ENCODE results near the gene ENOPH1.

- TF ChIP-seq EZH2 (IDR thresholded peaks at IDR 0.05; ENCODE audit: insufficient read depth, poor library complexity, severe bottlenecking) (no peak), EZH2phosphoT487 (IDR thresholded peaks at IDR 0.05; ENCODE audit: insufficient read depth, low read depth) (no peak)
Measured at GRCh38 chr4:82508011-82508410, 77.6 kb downstream of the ENOPH1 start.
